ENCODE data around the gene ILDR2.
A peak's percentile ranks its signal among the peaks of the same experiment; 100 is the strongest.

The ILDR2 gene

DNA sequence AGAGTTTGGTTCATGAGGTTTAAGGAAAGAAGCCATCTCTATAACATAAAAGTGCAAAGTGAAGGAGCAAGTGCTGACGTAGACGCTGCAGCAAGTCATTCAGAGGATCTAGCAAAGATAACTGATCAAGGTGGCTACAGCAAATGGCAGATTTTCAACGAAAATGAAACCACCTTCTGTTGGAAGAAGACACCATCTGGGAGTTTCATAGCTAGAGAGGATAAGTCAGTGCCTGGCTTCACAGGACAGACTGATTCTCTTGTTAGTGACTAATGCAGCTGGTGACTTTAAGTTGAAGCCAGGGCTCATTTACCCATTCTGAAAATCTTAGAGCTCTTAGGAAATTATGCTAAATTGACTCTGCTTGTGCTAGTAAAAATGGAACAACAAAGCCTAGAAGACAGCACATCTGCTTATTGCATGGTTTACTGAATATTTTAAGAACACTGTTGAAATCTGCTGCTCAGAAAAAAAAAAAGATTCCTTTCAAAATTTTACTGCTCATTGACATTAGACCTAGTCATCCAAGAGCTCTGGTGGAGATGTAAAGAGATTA, 24.2 kb upstream of the ILDR2 start:
- Histone ChIP-seq H3K27me3 (ENCODE audit: control insufficient read depth, insufficient read depth, low read length) (no peaks in the 10 kb centered on the region), H3K9ac (ENCODE audit: low read length) (no peak overlapping the region), H3K27ac (ENCODE audit: low read depth, low read length) (no peak overlapping the region), H3K36me3 (ENCODE audit: control insufficient read depth, insufficient read depth, low read length) (no peaks in the 10 kb centered on the region), H3K4me1 (ENCODE audit: control insufficient read depth, insufficient read depth, low read length) (no peaks in the 10 kb centered on the region), H3K4me3 (ENCODE audit: low read depth, low read length) (no peak overlapping the region), H3K9me3 (ENCODE audit: control insufficient read depth, insufficient read depth, low read depth, low read length) (no peaks in the 10 kb centered on the region; the same call in 1 of the 2 replicates)

DNA sequence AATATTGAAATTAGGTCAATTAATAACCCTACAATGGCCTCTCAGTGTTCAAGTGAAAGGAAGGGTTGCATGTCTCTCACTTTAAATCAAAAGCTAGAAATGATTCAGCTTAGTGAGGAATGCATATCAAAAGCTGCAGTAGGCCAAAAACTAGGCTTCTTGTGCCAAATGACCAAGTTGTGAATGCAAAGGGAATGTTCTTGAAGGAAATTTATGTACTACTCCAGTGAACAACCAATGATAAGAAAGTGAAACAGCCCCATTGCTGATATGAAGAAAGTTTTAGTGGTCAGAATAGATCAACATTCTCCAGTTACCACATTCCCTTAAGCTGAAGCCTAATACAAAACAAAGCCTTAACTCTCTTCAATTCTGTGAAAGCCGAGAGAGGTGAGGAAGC, 23.7 kb upstream of the ILDR2 start:
- no peak overlapping the region for H3K4me3 ChIP-seq (ENCODE audit: low read depth, low read length)

DNA sequence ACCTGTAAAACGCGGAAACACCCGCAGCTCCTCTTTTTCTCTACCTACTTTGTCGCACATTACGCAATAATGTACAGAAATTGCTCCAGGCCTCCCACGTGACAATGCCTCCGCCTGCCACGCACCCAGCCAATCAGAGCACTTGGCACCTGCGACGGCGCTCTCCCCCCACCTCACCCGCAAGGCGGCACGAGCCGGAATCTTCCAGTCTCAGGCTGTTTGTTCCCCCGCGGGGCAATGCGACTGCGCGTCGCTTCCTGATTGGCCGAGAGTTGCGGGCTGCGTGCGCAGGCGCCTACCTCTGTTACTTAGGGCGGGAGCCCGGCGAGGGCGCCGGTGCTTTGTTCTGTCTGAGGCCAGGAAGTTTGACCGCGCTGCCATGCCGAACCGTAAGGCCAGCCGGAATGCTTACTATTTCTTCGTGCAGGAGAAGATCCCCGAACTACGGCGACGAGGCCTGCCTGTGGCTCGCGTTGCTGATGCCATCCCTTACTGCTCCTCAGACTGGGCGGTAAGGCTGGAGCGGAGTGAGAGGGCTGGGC, 13.7 kb upstream of the ILDR2 start, which contains the start of gene MAEL:
TSS of gene MAEL (plus strand) at position 307 of the 542 bp plus-strand sequence. CDS start at position 380, 73 bp downstream.
- no peaks in the 10 kb centered on the region for H3K4me1 ChIP-seq (ENCODE audit: control insufficient read depth, insufficient read depth, low read length)
- H3K27me3 ChIP-seq (ENCODE audit: control insufficient read depth, insufficient read depth, low read length), result no peaks in the 10 kb centered on the region
- H3K36me3 ChIP-seq (ENCODE audit: control insufficient read depth, insufficient read depth, low read length), result no peaks in the 10 kb centered on the region
- H3K9ac ChIP-seq (ENCODE audit: low read length), result no peak within 1 kb of the TSS
- no peaks in the 10 kb centered on the region for H3K9me3 ChIP-seq (ENCODE audit: control insufficient read depth, insufficient read depth, low read depth, low read length)
- H3K27ac ChIP-seq (ENCODE audit: low read depth, low read length), result no peak within 1 kb of the TSS
- H3K4me3 ChIP-seq (ENCODE audit: low read depth, low read length), result no peak within 1 kb of the TSS

More for the DNA sequence above, 23.7 kb upstream of the ILDR2 start:
- H3K36me3 ChIP-seq (ENCODE audit: control insufficient read depth, insufficient read depth, low read length), result no peaks in the 10 kb centered on the region
- H3K9ac ChIP-seq (ENCODE audit: low read length), result no peak overlapping the region
- no peaks in the 10 kb centered on the region for H3K4me1 ChIP-seq (ENCODE audit: control insufficient read depth, insufficient read depth, low read length)
- no peak overlapping the region for H3K27ac ChIP-seq (ENCODE audit: low read depth, low read length)
- no peaks in the 10 kb centered on the region for H3K27me3 ChIP-seq (ENCODE audit: control insufficient read depth, insufficient read depth, low read length)
- no peaks in the 10 kb centered on the region; the same call in 1 of the 2 replicates for H3K9me3 ChIP-seq (ENCODE audit: control insufficient read depth, insufficient read depth, low read depth, low read length)

DNA sequence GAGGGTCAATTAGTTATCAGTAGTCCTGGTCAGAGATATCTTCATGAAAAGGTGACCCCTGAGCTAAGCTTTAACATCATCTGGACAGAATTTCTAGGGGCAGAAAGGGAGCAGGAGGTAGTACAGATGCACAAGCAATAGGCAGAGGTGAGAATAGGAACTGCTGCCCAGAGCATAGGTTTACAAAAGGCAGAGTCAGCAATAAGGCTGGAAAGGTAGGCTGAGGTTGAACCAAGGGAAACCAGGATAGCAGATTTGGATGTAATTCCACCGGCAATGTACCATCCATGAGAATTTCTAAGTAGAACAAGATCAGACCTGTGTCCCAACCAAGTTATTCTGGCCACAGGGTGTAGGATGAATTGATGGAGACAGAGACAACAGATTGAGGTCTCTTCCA, 6.2 kb upstream of the ILDR2 start:
- H3K4me1 ChIP-seq (ENCODE audit: control insufficient read depth, insufficient read depth, low read length), result no peaks in the 10 kb centered on the region
- H3K27ac ChIP-seq (ENCODE audit: low read depth, low read length), result no peak overlapping the region
- no peaks in the 10 kb centered on the region for H3K9me3 ChIP-seq (ENCODE audit: control insufficient read depth, insufficient read depth, low read depth, low read length)
- H3K9ac ChIP-seq (ENCODE audit: low read length), result no peak overlapping the region
- H3K36me3 ChIP-seq (ENCODE audit: control insufficient read depth, insufficient read depth, low read length), result no peaks in the 10 kb centered on the region
- no peak overlapping the region for H3K4me3 ChIP-seq (ENCODE audit: low read depth, low read length)
- peaks cover 52% of the 10 kb centered on the region for H3K27me3 ChIP-seq (ENCODE audit: control insufficient read depth, insufficient read depth, low read length)

DNA sequence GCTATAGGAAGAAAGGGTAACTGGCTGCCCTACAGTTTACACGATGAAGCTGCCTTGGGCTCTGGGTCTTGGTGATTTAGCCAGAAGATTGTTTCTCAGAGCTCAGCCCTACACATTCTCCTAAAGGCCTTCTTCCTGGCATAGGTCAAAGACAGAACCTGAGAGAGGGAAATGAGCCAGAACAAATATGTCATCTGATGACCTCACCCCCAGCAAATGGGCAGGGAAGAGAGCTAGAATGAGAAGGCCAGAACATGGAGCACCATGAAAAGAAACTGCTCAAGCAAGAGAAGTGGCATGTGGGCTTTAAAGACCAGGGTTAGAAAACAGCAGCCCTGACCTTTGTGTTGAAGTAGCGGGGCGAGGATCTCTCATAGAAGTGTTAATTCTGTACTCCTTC, 5.5 kb upstream of the ILDR2 start:
- no peak overlapping the region for H3K9ac ChIP-seq (ENCODE audit: low read length)
- H3K27ac ChIP-seq (ENCODE audit: low read depth, low read length), result no peak overlapping the region
- no peak overlapping the region for H3K4me3 ChIP-seq (ENCODE audit: low read depth, low read length)

DNA sequence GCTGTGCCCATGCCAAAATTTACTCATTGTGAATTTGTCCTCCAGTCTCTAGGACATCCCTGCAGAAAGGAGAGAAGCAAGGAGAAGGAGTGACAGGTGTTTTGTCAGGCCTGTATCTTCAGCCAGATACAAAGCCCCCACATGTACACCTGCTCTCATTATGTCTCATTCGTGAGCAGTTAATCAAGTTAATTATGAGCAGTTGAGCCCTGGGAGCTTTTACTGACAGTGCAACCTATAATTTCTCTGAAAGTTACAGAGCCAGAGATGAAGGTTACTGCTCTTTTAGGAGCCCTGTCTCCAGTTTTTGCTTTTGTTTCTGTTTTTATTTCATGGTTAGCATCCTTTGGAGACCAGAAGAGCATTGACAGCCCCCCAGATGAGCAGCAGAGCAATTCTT, 5.0 kb upstream of the ILDR2 start:
- no peaks in the 10 kb centered on the region for H3K4me1 ChIP-seq (ENCODE audit: control insufficient read depth, insufficient read depth, low read length)
- H3K9ac ChIP-seq (ENCODE audit: low read length), result no peak overlapping the region
- H3K27ac ChIP-seq (ENCODE audit: low read depth, low read length), result no peak overlapping the region
- H3K9me3 ChIP-seq (ENCODE audit: control insufficient read depth, insufficient read depth, low read depth, low read length), result no peaks in the 10 kb centered on the region
- H3K36me3 ChIP-seq (ENCODE audit: control insufficient read depth, insufficient read depth, low read length), result no peaks in the 10 kb centered on the region
- H3K27me3 ChIP-seq (ENCODE audit: control insufficient read depth, insufficient read depth, low read length), result peaks cover 64% of the 10 kb centered on the region
- H3K4me3 ChIP-seq (ENCODE audit: low read depth, low read length), result no peak overlapping the region

More for the DNA sequence above, 5.5 kb upstream of the ILDR2 start:
- Histone ChIP-seq H3K9me3 (ENCODE audit: control insufficient read depth, insufficient read depth, low read depth, low read length) (no peaks in the 10 kb centered on the region), H3K4me1 (ENCODE audit: control insufficient read depth, insufficient read depth, low read length) (no peaks in the 10 kb centered on the region), H3K27me3 (ENCODE audit: control insufficient read depth, insufficient read depth, low read length) (peaks cover 59% of the 10 kb centered on the region), H3K36me3 (ENCODE audit: control insufficient read depth, insufficient read depth, low read length) (no peaks in the 10 kb centered on the region)

DNA sequence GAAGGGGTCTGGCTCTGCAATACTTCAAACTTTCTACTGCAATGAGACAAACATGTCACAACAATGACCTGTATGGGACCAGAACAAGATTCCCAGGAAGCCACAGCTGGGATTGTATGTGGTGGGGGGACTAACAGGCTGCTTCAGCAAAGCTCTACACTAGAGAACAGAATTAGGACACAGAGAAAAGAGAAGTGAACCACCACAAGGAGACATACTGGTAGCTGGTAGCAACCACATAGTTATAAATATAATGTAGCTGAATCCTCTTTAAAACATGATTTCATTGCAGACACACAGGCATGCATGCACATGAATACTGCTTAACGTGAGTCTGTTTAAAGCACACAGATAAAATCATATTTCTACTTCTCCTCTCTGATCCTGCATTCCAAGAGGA, 3.5 kb upstream of the ILDR2 start:
- no peaks in the 10 kb centered on the region for H3K36me3 ChIP-seq (ENCODE audit: control insufficient read depth, insufficient read depth, low read length)
- no peak overlapping the region for H3K9ac ChIP-seq (ENCODE audit: low read length)
- no peaks in the 10 kb centered on the region for H3K9me3 ChIP-seq (ENCODE audit: control insufficient read depth, insufficient read depth, low read depth, low read length)
- no peaks in the 10 kb centered on the region for H3K4me1 ChIP-seq (ENCODE audit: control insufficient read depth, insufficient read depth, low read length)
- H3K27me3 ChIP-seq (ENCODE audit: control insufficient read depth, insufficient read depth, low read length), result peaks cover 78% of the 10 kb centered on the region
- no peak overlapping the region for H3K27ac ChIP-seq (ENCODE audit: low read depth, low read length)
- H3K4me3 ChIP-seq (ENCODE audit: low read depth, low read length), result no peak overlapping the region

DNA sequence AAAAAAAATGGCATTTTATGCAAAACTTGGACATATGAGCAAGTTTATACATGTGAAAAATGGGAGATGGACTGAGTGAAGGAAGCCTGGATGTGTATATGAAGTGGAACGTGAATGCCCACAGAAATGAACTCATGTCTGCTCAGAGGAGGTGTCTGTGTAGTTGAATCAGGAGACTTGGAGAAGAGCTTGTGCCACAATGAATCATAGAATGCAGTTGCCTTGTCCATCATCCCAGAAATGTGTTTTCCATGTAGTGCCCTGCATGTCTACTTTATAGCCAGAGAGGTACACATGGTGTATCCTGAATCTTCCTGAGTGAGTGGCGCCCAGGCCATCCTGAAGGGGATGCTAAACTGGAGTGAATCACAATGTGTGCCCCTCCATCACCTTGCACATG, 2.6 kb upstream of the ILDR2 start:
- Histone ChIP-seq H3K36me3 (ENCODE audit: control insufficient read depth, insufficient read depth, low read length) (no peaks in the 10 kb centered on the region), H3K27ac (ENCODE audit: low read depth, low read length) (no peak overlapping the region), H3K4me3 (ENCODE audit: low read depth, low read length) (no peak overlapping the region)

DNA sequence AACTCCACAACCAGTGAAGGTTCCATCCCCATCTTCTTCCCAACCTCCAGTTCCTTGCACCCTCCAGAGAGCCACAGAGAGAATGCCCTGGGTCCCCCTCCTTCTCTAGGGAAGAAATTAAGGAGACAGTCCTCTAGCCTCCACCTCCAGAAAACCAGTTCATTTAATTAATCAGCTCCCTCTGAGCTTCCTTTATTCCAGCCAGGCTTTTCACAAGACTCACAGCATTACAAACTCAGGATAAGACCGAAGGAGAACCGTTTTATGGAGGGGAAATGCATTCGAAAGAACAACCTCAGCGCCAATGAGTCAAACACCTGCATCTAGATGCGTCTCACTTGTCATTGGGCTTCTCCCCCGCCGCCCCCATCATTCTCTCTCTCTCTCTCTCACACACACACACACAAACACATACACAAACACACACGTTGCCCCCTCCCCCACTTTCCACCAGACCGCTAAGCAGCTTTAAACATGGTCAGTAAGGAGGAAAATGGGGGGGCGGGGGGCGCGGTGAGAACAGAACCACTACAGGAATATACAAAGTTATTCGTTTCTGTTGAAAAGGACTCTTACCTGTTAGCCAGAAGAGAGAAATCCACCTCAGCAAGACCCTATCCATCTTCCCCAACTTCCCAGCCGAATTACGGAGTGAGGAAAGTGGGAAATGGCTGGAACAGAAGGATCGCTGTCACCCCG, 544 bp downstream of the ILDR2 start:
- Histone ChIP-seq H3K9me3 (ENCODE audit: control insufficient read depth, insufficient read depth, low read depth, low read length) (no peaks in the 10 kb centered on the region), H3K27ac (ENCODE audit: low read depth, low read length) (no peak overlapping the region), H3K4me3 (ENCODE audit: low read depth, low read length) (peak overlapping the region; percentile 71), H3K9ac (ENCODE audit: low read length) (peak overlapping the region; percentile 32), H3K4me1 (ENCODE audit: control insufficient read depth, insufficient read depth, low read length) (peaks cover 4% of the 10 kb centered on the region; the same call in 1 of the 2 replicates), H3K27me3 (ENCODE audit: control insufficient read depth, insufficient read depth, low read length) (peaks cover 83% of the 10 kb centered on the region), H3K36me3 (ENCODE audit: control insufficient read depth, insufficient read depth, low read length) (no peaks in the 10 kb centered on the region)

More for the DNA sequence above, 2.6 kb upstream of the ILDR2 start:
- H3K9ac ChIP-seq (ENCODE audit: low read length), result no peak overlapping the region
- no peaks in the 10 kb centered on the region for H3K4me1 ChIP-seq (ENCODE audit: control insufficient read depth, insufficient read depth, low read length)
- peaks cover 87% of the 10 kb centered on the region for H3K27me3 ChIP-seq (ENCODE audit: control insufficient read depth, insufficient read depth, low read length)
- H3K9me3 ChIP-seq (ENCODE audit: control insufficient read depth, insufficient read depth, low read depth, low read length), result no peaks in the 10 kb centered on the region

DNA sequence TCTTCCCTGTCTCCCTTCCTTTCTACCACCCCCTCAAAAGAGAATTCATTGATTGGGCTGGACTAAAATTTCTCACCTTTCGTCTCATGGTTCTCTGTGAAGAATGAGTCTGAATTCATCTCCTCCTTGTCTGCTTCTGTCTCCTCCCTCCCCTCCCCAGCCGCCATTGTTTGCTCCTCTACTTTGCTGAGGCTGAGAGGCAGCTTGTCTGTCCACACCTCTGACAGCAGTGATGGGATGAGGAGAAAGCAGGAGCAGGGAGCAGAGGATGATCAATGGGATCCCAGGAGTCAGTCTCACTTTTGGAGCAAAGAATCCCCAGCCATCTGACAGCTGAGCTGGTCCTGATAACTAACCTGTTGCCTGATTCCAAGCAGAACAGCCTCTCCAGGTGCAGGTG, 2.5 kb downstream of the ILDR2 start:
- Histone ChIP-seq H3K9ac (ENCODE audit: low read length) (no peak overlapping the region), H3K27me3 (ENCODE audit: control insufficient read depth, insufficient read depth, low read length) (peaks cover 63% of the 10 kb centered on the region)

DNA sequence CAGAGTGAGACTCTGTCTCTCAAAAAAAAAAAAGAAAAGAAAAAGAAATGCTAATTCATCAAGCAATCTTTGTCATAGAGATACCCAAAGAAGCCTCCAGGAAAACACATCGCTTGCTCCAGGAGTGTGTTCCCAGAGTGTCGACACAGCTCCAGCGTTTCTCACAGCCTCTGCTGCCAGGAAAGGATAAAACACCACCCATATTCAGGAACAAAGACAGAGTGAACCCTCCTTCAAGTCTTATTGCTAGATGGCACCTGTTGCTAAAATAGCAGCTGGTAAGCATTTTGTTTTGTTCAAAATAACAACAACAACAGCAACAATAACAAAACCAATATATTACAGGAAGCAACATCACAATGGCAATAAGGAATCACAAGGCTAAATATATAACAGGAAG, 3.1 kb downstream of the ILDR2 start:
- Histone ChIP-seq H3K27ac (ENCODE audit: low read depth, low read length) (no peak overlapping the region), H3K4me3 (ENCODE audit: low read depth, low read length) (no peak overlapping the region), H3K4me1 (ENCODE audit: control insufficient read depth, insufficient read depth, low read length) (peaks cover 4% of the 10 kb centered on the region; the same call in 1 of the 2 replicates), H3K27me3 (ENCODE audit: control insufficient read depth, insufficient read depth, low read length) (peaks cover 57% of the 10 kb centered on the region), H3K9ac (ENCODE audit: low read length) (no peak overlapping the region), H3K36me3 (ENCODE audit: control insufficient read depth, insufficient read depth, low read length) (no peaks in the 10 kb centered on the region), H3K9me3 (ENCODE audit: control insufficient read depth, insufficient read depth, low read depth, low read length) (no peaks in the 10 kb centered on the region)

More for the DNA sequence above, 2.5 kb downstream of the ILDR2 start:
- Histone ChIP-seq H3K27ac (ENCODE audit: low read depth, low read length) (no peak overlapping the region), H3K9me3 (ENCODE audit: control insufficient read depth, insufficient read depth, low read depth, low read length) (no peaks in the 10 kb centered on the region), H3K36me3 (ENCODE audit: control insufficient read depth, insufficient read depth, low read length) (no peaks in the 10 kb centered on the region), H3K4me1 (ENCODE audit: control insufficient read depth, insufficient read depth, low read length) (peaks cover 4% of the 10 kb centered on the region; the same call in 1 of the 2 replicates), H3K4me3 (ENCODE audit: low read depth, low read length) (no peak overlapping the region)

Data from HUES6 (cell line).